ENCODE results near the gene FAM216A.

Gene FAM216A

DNA sequence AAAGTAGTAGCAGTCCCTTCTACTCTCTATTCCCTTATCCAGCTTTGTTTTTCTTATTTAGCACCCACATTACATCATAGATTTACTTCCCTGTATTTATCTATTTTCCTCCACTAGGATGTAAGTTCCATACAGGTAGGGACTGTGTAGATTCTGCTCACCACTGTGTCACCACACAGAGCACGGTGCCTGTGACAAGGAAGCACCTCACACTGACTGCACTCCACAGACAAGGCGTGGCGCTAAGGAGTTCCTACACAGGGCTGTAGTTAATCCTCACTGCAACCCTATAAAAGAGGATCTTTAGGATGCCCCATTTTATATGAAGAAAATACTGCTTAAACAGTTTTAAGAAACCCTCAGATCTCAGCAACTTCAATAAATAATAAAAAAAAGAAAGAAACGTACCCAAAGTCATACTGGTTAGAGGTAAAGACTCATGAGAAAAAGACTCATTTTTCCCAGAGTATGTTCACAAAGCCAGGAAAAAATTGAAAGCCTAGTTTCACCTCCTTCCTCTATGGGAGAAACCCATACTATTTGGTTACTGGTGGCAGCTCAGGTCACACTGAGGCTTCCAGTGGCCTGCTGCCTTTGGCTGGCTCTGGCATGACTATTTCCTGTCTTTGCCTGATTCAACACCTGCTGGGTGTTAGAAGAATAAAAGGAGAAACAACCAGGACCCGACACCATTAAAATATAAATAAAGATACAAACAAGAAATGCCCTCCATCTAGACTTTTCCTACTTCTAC, 70.4 kb downstream of the FAM216A start:
- no peak for TF ChIP-seq CTCF (IDR thresholded peaks at IDR 0.05; ENCODE audit: low read depth, low read length, missing control alignments)
- H3K4me3 ChIP-seq (replicated peaks; ENCODE audit: low read depth, low read length), result no peak overlapping the region
- DNase-seq (ENCODE audit: extremely low read depth, low read depth), result no peak

All from HFF-Myc (cell line).